Lung (tissue), 12 donors: ENCODE data around the gene WDR64. TPM values are rescaled to one million over a fixed set of nuclear protein-coding genes. Genes with fewer than 3 reads are reported as not detected.
"Not testable (repeated sequence)": the region's sequence is repeated elsewhere in the genome, so short reads cannot be mapped to it uniquely, and the experiment has no call there.

Experiments
- ATAC-seq: fragments of 200-7000 bp; cut with Tn5 transposase; one replicate; pipeline ENCODE4 v1.9.1; 2020; ENCODE audit warnings: moderate number of reproducible peaks; ENCODE audit not compliant: insufficient read depth, low FRiP score
- DNase-seq, 3 donors: peaks; one replicate each; pipeline ENCODE4 v3.0.0-alpha.2; 2013 to 2017
- H3K27ac ChIP-seq, 2 donors: one replicate each; pipeline ENCODE4 v1.5.1; 2013; ENCODE audit warnings: mild to moderate bottlenecking in 2 of 2, moderate library complexity in 2 of 2, control low read depth in 1 of 2, inconsistent platforms in 1 of 2, low read depth in 1 of 2, low read length in 1 of 2
- H3K27me3 ChIP-seq, 3 donors: one replicate each; pipeline ENCODE4 v1.5.1; 2013; ENCODE audit warnings: low read length in 2 of 3; ENCODE audit not compliant: control insufficient read depth in 3 of 3, insufficient read depth in 3 of 3
- H3K36me3 ChIP-seq, 4 donors: one replicate each; pipeline ENCODE4 v1.5.1; 2013; ENCODE audit warnings: low read length in 4 of 4, mild to moderate bottlenecking in 1 of 4, moderate library complexity in 1 of 4; ENCODE audit not compliant: control insufficient read depth in 4 of 4, insufficient read depth in 4 of 4
- H3K4me1 ChIP-seq, 5 donors: one replicate each; pipeline ENCODE4 v1.5.1; 2013; ENCODE audit warnings: low read length in 5 of 5, mild to moderate bottlenecking in 2 of 5, moderate library complexity in 1 of 5; ENCODE audit not compliant: control insufficient read depth in 5 of 5, insufficient read depth in 5 of 5
- H3K4me3 ChIP-seq: one replicate; pipeline ENCODE4 v1.5.1; 2013; ENCODE audit warnings: mild to moderate bottlenecking, control low read depth, moderate library complexity
- H3K9ac ChIP-seq, 2 donors: one replicate each; pipeline ENCODE4 v1.5.1; 2013; ENCODE audit warnings: low read length in 2 of 2, control low read depth in 1 of 2; ENCODE audit not compliant: insufficient read depth in 1 of 2
- H3K9me3 ChIP-seq, 4 donors: one replicate each; pipeline ENCODE4 v1.5.1; 2013; ENCODE audit warnings: low read length in 3 of 4, mild to moderate bottlenecking in 1 of 4, moderate library complexity in 1 of 4; ENCODE audit not compliant: control insufficient read depth in 4 of 4, insufficient read depth in 3 of 4
- CTCF ChIP-seq: IDR thresholded peaks from 2 replicates; pipeline ENCODE4 v1.5.1; 2012; ENCODE audit warnings: mild to moderate bottlenecking; ENCODE audit errors: control extremely low read depth, extremely low read depth
- WGBS, 2 donors: extraction: QIAGEN DNeasy Blood & Tissue Kit; methylation state at CpG; one replicate each; pipeline ENCODE4 v1.1.7; 2013; 5-methylcytosine and 5-hydroxymethylcytosine counted together
- polyA plus RNA-seq, 2 donors: library from polyadenylated mRNA; stranded (reverse); fragments of 200-250 nt; gene quantifications; one replicate each; pipeline ENCODE4 v1.2.1, GENCODE V29; 2013
- total RNA-seq, 2 donors: library from RNA; depleted of rRNA in 1 of 2; stranded (reverse); fragments of >200 nt in 1 of 2; gene quantifications; one replicate each; pipeline ENCODE4 v1.2.1, GENCODE V29; 2014 to 2021
- donor health status: control.
- donor health status: control.
- donor health status: Bipolar disorder and iron deficiency.
- donor health status: healthy.
- donor health status: DM: yes; HTN: yes; CAD: no.

Gene WDR64
- total and polyA plus RNA-seq, 4 donors, result not detected

DNA sequence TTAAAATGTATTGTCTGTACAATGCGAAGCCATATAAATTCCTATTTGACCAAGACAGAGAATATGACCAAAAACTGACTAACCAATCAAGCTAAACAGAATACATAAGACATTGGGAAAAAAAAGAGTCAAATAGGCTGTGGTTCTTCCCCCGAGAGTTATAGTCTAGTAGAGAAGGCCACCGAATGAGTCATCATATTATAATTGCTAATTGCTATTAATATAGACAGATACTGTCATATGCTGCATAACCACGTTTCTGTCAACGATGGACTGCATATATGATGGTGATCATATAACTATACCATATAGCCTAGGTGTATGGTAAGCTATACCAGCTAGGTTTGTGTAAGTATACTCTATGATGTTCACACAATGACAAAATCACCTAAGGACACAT is 82.5 kb downstream of the WDR64 start:
- Histone ChIP-seq H3K9me3 (no peaks in the 10 kb centered on the region), H3K4me1 (no peaks in the 10 kb centered on the region), H3K4me3 (no peak overlapping the region), H3K36me3 (no peaks in the 10 kb centered on the region), H3K27ac (no peak overlapping the region), H3K9ac (no peak overlapping the region), H3K27me3 (peaks cover 0 to 12% (median 0%) of the 10 kb centered on the region in 3 donors)
- DNase-seq, result no peak
- 85 to 92% methylated on average over 5 of the region's 5 CpGs for WGBS, 2 donors
- no peak for TF ChIP-seq CTCF
- ATAC-seq, result no peak

- H3K27me3 ChIP-seq, DNase-seq, H3K36me3 ChIP-seq, H3K9ac ChIP-seq, H3K27ac ChIP-seq, H3K9me3 ChIP-seq, ATAC-seq, H3K4me1 ChIP-seq, H3K4me3 ChIP-seq: not testable (repeated sequence)
- 74 to 85% methylated on average over 8 of the region's 8 CpGs for WGBS, 2 donors
Measured at GRCh38 chr1:241735493-241735926, 83.4 kb downstream of the WDR64 start.

GRCh38 chr1:241736387-241736786 is 84.3 kb downstream of the WDR64 start:
- Histone ChIP-seq H3K4me3 (no peak overlapping the region), H3K27ac (no peak overlapping the region), H3K9me3 (no peaks in the 10 kb centered on the region), H3K4me1 (no peaks in the 10 kb centered on the region), H3K36me3 (no peaks in the 10 kb centered on the region), H3K9ac (no peak overlapping the region), H3K27me3 (peaks cover 0 to 6% (median 0%) of the 10 kb centered on the region in 3 donors)
- no peak for ATAC-seq
- WGBS, 2 donors, result 78 to 85% methylated on average over 3 of the region's 3 CpGs
- TF ChIP-seq CTCF, result no peak
- DNase-seq, result no peak

DNA sequence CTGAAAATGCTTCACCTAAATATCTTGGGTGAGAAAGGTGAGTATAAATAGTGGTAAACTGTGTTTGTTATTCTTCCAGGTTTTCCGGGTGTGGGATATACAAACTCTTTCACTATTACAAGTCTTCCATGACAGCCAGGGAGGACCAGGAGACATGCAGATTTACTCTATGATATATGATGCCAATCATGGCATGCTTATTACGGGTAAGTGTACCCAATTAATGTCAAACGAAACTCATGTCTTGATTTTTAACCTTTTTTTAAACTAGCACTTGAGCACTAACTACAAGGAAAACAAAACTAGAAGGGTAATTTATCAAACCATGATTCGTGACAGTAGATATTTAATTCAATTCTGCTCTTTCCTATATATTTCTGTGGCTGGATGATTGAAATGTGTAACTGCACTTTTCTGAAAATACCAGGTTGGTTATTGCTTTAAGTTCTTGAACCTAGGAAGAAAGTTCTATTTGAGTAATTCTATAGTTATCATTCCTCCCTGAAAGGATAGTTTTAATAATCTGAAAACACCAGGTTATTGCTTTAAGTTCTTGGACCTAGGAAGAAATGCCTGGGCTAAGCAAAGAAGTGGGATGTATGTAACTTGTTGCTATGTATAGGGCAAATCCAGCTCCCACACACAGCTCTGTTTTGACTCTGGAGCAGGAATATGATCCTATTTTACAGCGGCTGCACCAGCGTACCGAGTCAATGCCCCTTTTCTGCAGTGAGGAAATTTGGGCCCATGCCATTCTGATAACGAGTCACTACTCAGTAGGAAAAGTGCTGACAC is 86.4 kb downstream of the WDR64 start:
- H3K27me3 ChIP-seq, result peaks cover 0 to 6% (median 0%) of the 10 kb centered on the region in 3 donors
- no peak for TF ChIP-seq CTCF
- no peak overlapping the region for H3K9ac ChIP-seq
- no peak for ATAC-seq
- H3K4me3 ChIP-seq, result no peak overlapping the region
- peaks cover 0 to 2% (median 0%) of the 10 kb centered on the region in 4 donors for H3K9me3 ChIP-seq
- WGBS, 2 donors, result 77 to 79% methylated on average over 8 of the region's 8 CpGs
- no peak overlapping the region for H3K27ac ChIP-seq
- H3K36me3 ChIP-seq, result no peaks in the 10 kb centered on the region
- no peaks in the 10 kb centered on the region for H3K4me1 ChIP-seq
- DNase-seq, result no peak
